T-helper 2 cell (primary cell): ENCODE results near the gene RNPS1.
"Not testable (repeated sequence)": the region's sequence is repeated elsewhere in the genome, so short reads cannot be mapped to it uniquely, and the experiment has no call there.

ENCODE experiments used
- DNase-seq, 5 experiments: peaks; one replicate each; pipeline versions ENCODE4 v3.0.0 to v3.0.0-alpha.2; 2012 to 2022

RNPS1 gene

GRCh38 chr16:2256531-2257140 is 11.3 kb downstream of the RNPS1 start:
- no peak for DNase-seq

GRCh38 chr16:2253293-2253692 is 14.6 kb downstream of the RNPS1 start:
- no peak for DNase-seq

DNA sequence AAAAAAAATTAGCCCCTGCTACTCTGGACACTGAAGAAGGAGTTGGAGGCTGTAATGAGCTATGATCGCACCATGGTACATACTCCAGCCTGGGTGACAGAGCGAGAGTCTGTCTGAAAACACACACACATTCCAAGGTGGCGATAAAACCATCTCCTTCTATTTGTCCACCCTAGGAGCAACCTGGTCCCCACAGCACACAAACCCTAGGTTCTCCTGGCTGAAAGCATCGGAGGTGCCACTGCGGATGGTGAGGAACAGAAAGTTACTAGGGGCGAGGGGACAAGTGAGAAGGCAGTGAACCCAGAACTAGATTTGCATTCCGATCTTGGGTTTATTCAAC is 15.1 kb downstream of the RNPS1 start:
- DNase-seq, result no peak

- DNase-seq, result peak; percentile 57 to 84 (median 67)
Observed at GRCh38 chr16:2251296-2252111, 16.4 kb downstream of the RNPS1 start, which contains the start of gene ECI1. TSS of gene ECI1 (minus strand) at chr16:2251587. CDS start at chr16:2251566, 21 bp downstream.

GRCh38 chr16:2250652-2251295 is 17.2 kb downstream of the RNPS1 start:
- peak in 3 of 5 experiments; percentile 36 to 53 (median 40) for DNase-seq

DNA sequence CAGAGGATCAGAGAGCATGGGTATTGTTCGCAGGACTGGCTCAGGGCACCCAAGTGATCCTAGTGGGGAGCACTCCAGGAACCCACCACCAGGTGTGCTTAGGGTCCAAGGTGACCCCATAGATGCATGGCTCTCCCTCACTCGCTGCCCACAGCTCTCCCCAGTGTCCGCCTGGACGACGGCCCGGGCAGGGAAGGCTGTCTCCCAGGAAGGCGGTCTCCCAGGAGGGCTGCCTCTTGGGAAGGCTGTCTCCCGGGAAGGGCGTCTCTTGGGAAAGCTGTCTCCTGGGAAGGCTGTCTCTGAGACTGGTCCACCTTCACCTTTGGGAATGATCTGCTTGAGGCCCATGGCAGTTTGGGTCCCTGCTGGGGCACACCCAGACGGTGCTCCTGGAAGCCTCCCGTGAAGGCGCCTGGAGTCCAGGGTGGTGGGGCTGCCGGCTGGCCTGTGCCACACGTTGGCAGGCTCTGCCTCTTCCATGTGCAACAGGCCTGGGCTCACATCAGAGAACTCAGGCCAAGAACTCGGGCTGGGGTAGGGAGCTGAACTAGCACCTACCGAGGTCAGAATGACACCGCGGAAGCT is 21.5 kb downstream of the RNPS1 start:
- no peak for DNase-seq

GRCh38 chr16:2244926-2245795 is 22.8 kb downstream of the RNPS1 start:
- no peak for DNase-seq

- no peak for DNase-seq
Observed at GRCh38 chr16:2244301-2244700, 23.6 kb downstream of the RNPS1 start.

DNA sequence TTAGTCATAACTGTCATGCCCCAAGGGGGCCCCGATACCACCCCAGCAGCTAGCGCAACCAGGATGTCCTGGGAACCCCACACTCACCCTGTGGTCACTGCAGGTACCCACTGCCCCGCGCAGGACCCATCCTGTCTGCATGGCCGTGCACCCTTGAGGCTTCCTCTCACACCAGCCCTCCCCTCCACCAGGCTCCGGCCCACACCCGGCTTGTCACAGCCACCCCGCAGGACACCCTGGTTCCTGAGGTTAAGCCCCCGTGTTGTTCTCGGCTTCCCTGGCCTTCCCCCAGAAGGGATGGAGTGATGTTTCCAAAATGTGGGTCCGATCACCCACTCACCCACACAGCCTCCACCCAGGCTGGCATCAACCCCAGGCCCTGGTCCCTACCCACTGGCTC is 24.1 kb downstream of the RNPS1 start:
- DNase-seq, result no peak

GRCh38 chr16:2243031-2243528 is 24.8 kb downstream of the RNPS1 start:
- DNase-seq, result no peak

DNA sequence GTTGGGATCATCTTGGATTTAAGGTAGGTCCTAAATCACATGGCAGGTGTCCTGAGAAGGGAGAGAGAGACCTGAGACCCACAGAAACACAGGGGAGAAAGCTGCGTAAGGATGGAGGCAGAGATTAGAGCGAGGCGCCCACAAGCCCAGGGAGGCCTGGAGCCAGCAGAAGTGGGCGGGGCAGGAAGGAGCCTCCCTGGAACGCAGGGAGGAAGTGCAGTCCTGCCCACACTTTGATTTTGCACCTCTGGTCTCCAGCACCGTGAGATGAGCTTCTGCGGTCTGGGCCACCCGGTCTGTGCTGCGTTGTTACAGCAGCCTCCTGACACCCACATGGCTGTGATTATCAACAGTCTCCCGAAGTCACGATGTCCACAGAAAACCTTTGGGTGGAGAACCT is 25.3 kb downstream of the RNPS1 start:
- DNase-seq, result no peak

GRCh38 chr16:2240331-2240730 is 27.6 kb downstream of the RNPS1 start:
- DNase-seq, result not testable (repeated sequence)

DNA sequence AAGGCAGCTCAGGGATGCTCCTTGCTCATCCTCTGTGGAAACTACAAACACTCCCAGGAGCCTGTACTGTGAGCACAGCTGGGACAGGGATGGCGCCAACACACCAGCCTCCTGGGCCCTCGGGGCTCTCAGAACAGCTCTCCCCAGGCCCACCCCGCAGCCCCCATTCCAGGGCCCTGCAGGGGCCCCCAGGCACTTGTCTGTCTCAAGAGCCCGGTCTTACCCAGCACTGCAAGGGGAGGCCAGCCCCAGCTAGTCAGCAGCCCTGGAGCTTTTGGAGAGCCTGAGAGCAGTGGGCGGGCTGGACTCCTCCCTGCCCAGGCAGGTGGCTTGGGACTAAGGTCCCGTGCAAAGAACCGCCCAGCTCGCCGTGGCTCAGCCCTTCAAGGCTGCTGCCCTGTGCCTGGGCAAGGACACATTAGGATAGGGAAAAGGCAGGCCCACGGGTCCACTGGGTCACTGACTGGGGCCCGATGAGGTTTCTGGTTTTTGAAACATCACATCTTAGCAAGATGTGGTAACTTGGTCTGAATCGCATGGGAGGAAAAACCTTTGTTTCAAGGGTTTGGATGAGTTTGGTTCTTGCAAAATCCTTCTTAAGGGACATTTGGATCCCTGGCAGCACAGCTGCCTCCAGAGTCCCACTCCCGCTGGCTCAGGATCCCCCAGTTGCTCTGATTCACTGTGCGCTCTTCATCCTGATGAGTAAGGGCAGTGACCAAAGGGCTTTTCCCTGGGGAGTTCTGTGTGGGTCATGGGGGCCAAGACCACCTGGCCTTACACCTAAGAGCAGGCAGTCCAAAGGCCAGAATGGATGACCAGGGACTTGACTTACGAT is 28.9 kb downstream of the RNPS1 start:
- no peak for DNase-seq

DNA sequence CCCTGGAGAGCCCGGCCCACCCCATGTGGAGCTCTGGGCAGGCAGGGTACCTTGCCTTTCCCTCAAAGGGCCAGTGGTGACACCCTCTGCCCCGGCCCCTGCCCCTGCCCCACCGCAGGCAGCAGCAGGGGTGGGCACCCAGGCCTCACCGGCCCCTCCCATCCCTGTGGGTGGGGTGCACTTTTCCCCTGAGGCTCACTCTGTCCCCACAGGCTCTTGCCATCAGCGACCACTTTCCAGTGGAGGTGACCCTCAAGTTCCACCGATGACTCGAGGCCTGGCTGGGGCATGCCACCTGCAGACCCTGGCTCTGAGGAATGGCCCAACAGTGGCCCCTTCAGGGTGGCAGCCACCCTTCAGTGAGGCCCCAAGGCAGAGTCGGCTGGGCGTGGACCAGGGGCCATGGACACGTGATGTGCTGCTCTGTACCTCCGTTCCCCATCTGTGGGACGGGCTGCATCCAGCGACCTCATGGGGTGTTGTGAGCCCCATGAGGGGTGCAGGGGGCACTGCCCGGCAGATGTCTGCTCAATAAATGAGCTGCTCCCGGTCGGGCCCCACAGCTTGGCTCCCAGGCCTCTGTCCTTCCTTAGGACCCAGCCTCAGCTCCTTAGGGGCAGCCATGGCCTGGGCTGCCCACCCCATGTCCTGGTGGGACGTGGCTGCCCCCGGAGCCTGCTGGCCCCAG is 29.6 kb downstream of the RNPS1 start:
- no peak for DNase-seq

GRCh38 chr16:2237493-2238149 is 30.3 kb downstream of the RNPS1 start:
- no peak for DNase-seq

DNA sequence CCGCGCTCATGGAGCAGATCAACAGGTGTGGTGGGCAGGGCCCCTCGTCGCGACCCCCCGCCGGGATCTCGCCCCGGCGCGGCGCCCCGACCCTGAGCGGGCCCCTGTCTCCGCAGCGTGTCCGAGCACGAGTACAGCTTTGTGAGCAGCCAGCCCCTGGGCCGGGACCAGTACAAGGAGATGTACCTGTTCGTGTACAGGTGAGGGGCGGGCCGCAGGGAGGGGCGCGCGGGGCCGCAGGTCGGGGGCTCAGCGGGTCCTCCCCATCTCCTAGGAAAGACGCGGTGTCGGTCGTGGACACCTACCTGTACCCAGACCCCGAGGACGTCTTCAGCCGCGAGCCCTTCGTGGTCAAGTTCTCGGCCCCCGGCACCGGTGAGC is 30.8 kb downstream of the RNPS1 start:
- DNase-seq, result no peak

GRCh38 chr16:2236337-2237101 is 31.4 kb downstream of the RNPS1 start, which contains the start of gene DNASE1L2:
TSS of gene DNASE1L2 (plus strand) at chr16:2236444. CDS start at chr16:2236817, 373 bp downstream.
- no peak for DNase-seq

- no peak for DNase-seq
Observed at GRCh38 chr16:2235695-2236336, 32.1 kb downstream of the RNPS1 start.

DNA sequence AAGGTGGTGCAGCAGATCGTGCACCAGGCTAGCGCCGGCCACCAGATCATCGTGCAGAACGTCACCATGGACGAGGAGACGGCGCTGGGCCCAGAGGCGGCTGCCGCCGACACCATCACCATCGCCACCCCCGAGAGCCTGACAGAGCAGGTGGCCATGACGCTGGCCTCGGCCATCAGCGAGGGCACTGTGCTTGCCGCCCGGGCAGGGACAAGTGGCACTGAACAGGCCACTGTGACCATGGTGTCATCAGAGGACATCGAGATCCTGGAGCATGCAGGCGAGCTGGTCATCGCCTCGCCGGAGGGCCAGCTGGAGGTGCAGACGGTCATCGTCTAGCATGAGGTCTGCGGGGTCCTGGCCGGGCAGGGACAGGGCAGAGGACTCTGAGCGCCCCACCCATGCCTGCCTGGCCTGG is 32.7 kb downstream of the RNPS1 start:
- DNase-seq, result no peak
